GM21619 (cell line): ENCODE measurements around the gene CSTB.

ENCODE experiments used
- ATAC-seq: cut with Tn5 transposase; IDR thresholded peaks from one replicate; pipeline ENCODE4 v1.9.1; 2021; ENCODE audit not compliant: unreplicated experiment

Gene CSTB

GRCh38 chr21:43811262-43812105 lies 35.4 kb upstream of the CSTB start:
- ATAC-seq, result no peak

- no peak for ATAC-seq
Measured at GRCh38 chr21:43810505-43811261, 34.6 kb upstream of the CSTB start.

- no peak for ATAC-seq
Measured at GRCh38 chr21:43809853-43810504, 33.9 kb upstream of the CSTB start.

- ATAC-seq, result no peak
Measured at GRCh38 chr21:43809346-43809799, 33.3 kb upstream of the CSTB start.

- no peak for ATAC-seq
Measured at GRCh38 chr21:43808832-43809251, 32.7 kb upstream of the CSTB start.

GRCh38 chr21:43808367-43808766 lies 32.3 kb upstream of the CSTB start:
- ATAC-seq, result no peak

GRCh38 chr21:43806017-43806710 lies 30.1 kb upstream of the CSTB start:
- peak; percentile 4 for ATAC-seq

GRCh38 chr21:43805275-43805800 lies 29.2 kb upstream of the CSTB start:
- peak; percentile 73 for ATAC-seq

GRCh38 chr21:43803558-43804300 lies 27.6 kb upstream of the CSTB start:
- ATAC-seq, result no peak

GRCh38 chr21:43802713-43803313 lies 26.7 kb upstream of the CSTB start:
- ATAC-seq, result no peak

GRCh38 chr21:43801006-43801783 lies 25.1 kb upstream of the CSTB start:
- ATAC-seq, result no peak

- ATAC-seq, result no peak
Measured at GRCh38 chr21:43800566-43800965, 24.5 kb upstream of the CSTB start.

GRCh38 chr21:43800124-43800523 lies 24.0 kb upstream of the CSTB start:
- ATAC-seq, result no peak

- no peak for ATAC-seq
Measured at GRCh38 chr21:43799301-43799840, 23.3 kb upstream of the CSTB start.

- no peak for ATAC-seq
Measured at GRCh38 chr21:43797925-43798715, 22.0 kb upstream of the CSTB start.

GRCh38 chr21:43797415-43797814 lies 21.3 kb upstream of the CSTB start:
- ATAC-seq, result no peak

GRCh38 chr21:43794857-43795256 lies 18.7 kb upstream of the CSTB start:
- no peak for ATAC-seq

GRCh38 chr21:43794311-43794710 lies 18.2 kb upstream of the CSTB start:
- ATAC-seq, result no peak
